Cerebellar nuclear complex (tissue), 1 donor: ENCODE data around the gene TMED10.
A peak's percentile ranks its signal among the peaks of the same experiment; 100 is the strongest.

ENCODE experiments used
- DNase-seq, 2 experiments: peaks; one replicate each; lab custom pipeline; 2025; lab: John Stamatoyannopoulos, UW

Gene TMED10

GRCh38 chr14:75176142-75176820 is at the start of gene TMED10:
TMED10 (minus strand) TSS chr14:75176612; CDS start chr14:75176579, 33 bp downstream.
- peak in 1 of 2 experiments; percentile 83 for DNase-seq

GRCh38 chr14:75224561-75224960 is 48.1 kb upstream of the TMED10 start:
- DNase-seq = no peak

- DNase-seq = no peak
These were observed 47.3 kb upstream of the TMED10 start for GRCh38 chr14:75223664-75224154.

- no peak for DNase-seq
These were observed 45.8 kb upstream of the TMED10 start for GRCh38 chr14:75222208-75222701.

- no peak for DNase-seq
These were observed 45.4 kb upstream of the TMED10 start for GRCh38 chr14:75221797-75222196.

GRCh38 chr14:75220156-75220555 is 43.7 kb upstream of the TMED10 start:
- DNase-seq = no peak

- DNase-seq = no peak
These were observed 41.2 kb upstream of the TMED10 start for GRCh38 chr14:75217508-75218206.

GRCh38 chr14:75216427-75217006 is 40.1 kb upstream of the TMED10 start:
- DNase-seq = no peak

- no peak for DNase-seq
These were observed 39.1 kb upstream of the TMED10 start for GRCh38 chr14:75215520-75215919.

GRCh38 chr14:75214558-75214957 is 38.1 kb upstream of the TMED10 start:
- DNase-seq = no peak

- DNase-seq = no peak
These were observed 36.8 kb upstream of the TMED10 start for GRCh38 chr14:75213172-75213571.

- DNase-seq = no peak
These were observed 32.4 kb upstream of the TMED10 start for GRCh38 chr14:75208843-75209242.

GRCh38 chr14:75206190-75206589 is 29.8 kb upstream of the TMED10 start:
- DNase-seq = no peak

- DNase-seq = no peak
These were observed 29.2 kb upstream of the TMED10 start for GRCh38 chr14:75205591-75205990.

- no peak for DNase-seq
These were observed 27.7 kb upstream of the TMED10 start for GRCh38 chr14:75204116-75204515.

GRCh38 chr14:75202657-75203056 is 26.2 kb upstream of the TMED10 start:
- DNase-seq = no peak

GRCh38 chr14:75201087-75201486 is 24.7 kb upstream of the TMED10 start:
- no peak for DNase-seq

GRCh38 chr14:75200451-75200850 is 24.0 kb upstream of the TMED10 start:
- no peak for DNase-seq

- no peak for DNase-seq
These were observed 22.0 kb upstream of the TMED10 start for GRCh38 chr14:75198291-75198933.

GRCh38 chr14:75197338-75197737 is 20.9 kb upstream of the TMED10 start:
- no peak for DNase-seq

GRCh38 chr14:75196468-75196867 is 20.1 kb upstream of the TMED10 start:
- no peak for DNase-seq

GRCh38 chr14:75196064-75196463 is 19.7 kb upstream of the TMED10 start:
- no peak for DNase-seq
